Colonic mucosa (tissue), 4 donors: ENCODE results near the gene ADAP1. TPM values are rescaled to one million over a fixed set of nuclear protein-coding genes. Genes with fewer than 3 reads are reported as not detected.

ENCODE experiments used
- DNase-seq: peaks from one replicate; pipeline ENCODE4 v3.0.0-alpha.2; 2020
- H3K27ac ChIP-seq: fragments of 200-600 bp; one replicate; pipeline ENCODE4 v1.8.0; 2021
- H3K27me3 ChIP-seq: fragments of 200-600 bp; one replicate; pipeline ENCODE4 v1.8.0; 2021
- H3K36me3 ChIP-seq: fragments of 200-600 bp; one replicate; pipeline ENCODE4 v1.8.0; 2021
- H3K4me1 ChIP-seq: fragments of 200-600 bp; one replicate; pipeline ENCODE4 v1.8.0; 2021; ENCODE audit warnings: mild to moderate bottlenecking
- H3K4me3 ChIP-seq: fragments of 200-600 bp; one replicate; pipeline ENCODE4 v1.8.0; 2021
- H3K9ac ChIP-seq, 2 donors: one replicate each; pipeline ENCODE4 v1.7.0; 2013; ENCODE audit warnings: control low read depth in 2 of 2, low read depth in 2 of 2, low read length in 2 of 2
- H3K9me3 ChIP-seq: fragments of 200-600 bp; one replicate; pipeline ENCODE4 v1.8.0; 2021
- intact Hi-C: fragments of 100-400 bp; cut with DNase I; formaldehyde crosslinking; loops from one replicate; pipeline ENCODE4 v1.14.1; 2022
- total RNA-seq, 2 donors: library from RNA; stranded (reverse); fragmentation: NEBNext Ultra II Directional in 1 of 2; extraction: Animal tissue kit (Norgen Biotek cat#: 25700) in 1 of 2; gene quantifications; one replicate each; pipeline ENCODE4 v1.2.1, GENCODE V29; 2021
- TF ChIP-seq, protein P1 (sequence below): fragments of 200-600 bp; IDR thresholded peaks from one replicate; pipeline ENCODE4 v1.8.0; 2022; ENCODE audit warnings: antibody characterized with exemption, mild to moderate bottlenecking
- donor health status: healthy.
- donor health status: DM: no; HTN: no; CAD: no.
- donor health status: DM: no; HTN: no; CAD: no.

Gene ADAP1
- total RNA-seq, 2 donors from 2014 or later = 107 to 201 TPM

GRCh38 chr7:959271-959670 lies 4.8 kb upstream of the ADAP1 start:
- H3K36me3 ChIP-seq = no peaks in the 10 kb centered on the region
- intact Hi-C loops = no loop called here
- no peak for DNase-seq
- TF ChIP-seq, protein P1, sequence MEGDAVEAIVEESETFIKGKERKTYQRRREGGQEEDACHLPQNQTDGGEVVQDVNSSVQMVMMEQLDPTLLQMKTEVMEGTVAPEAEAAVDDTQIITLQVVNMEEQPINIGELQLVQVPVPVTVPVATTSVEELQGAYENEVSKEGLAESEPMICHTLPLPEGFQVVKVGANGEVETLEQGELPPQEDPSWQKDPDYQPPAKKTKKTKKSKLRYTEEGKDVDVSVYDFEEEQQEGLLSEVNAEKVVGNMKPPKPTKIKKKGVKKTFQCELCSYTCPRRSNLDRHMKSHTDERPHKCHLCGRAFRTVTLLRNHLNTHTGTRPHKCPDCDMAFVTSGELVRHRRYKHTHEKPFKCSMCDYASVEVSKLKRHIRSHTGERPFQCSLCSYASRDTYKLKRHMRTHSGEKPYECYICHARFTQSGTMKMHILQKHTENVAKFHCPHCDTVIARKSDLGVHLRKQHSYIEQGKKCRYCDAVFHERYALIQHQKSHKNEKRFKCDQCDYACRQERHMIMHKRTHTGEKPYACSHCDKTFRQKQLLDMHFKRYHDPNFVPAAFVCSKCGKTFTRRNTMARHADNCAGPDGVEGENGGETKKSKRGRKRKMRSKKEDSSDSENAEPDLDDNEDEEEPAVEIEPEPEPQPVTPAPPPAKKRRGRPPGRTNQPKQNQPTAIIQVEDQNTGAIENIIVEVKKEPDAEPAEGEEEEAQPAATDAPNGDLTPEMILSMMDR = no peak
- no peak overlapping the region for H3K4me3 ChIP-seq
- no peaks in the 10 kb centered on the region for H3K9me3 ChIP-seq
- no peak overlapping the region for H3K9ac ChIP-seq
- H3K4me1 ChIP-seq = peaks cover 4% of the 10 kb centered on the region
- H3K27ac ChIP-seq = no peak overlapping the region
- H3K27me3 ChIP-seq = no peaks in the 10 kb centered on the region

DNA sequence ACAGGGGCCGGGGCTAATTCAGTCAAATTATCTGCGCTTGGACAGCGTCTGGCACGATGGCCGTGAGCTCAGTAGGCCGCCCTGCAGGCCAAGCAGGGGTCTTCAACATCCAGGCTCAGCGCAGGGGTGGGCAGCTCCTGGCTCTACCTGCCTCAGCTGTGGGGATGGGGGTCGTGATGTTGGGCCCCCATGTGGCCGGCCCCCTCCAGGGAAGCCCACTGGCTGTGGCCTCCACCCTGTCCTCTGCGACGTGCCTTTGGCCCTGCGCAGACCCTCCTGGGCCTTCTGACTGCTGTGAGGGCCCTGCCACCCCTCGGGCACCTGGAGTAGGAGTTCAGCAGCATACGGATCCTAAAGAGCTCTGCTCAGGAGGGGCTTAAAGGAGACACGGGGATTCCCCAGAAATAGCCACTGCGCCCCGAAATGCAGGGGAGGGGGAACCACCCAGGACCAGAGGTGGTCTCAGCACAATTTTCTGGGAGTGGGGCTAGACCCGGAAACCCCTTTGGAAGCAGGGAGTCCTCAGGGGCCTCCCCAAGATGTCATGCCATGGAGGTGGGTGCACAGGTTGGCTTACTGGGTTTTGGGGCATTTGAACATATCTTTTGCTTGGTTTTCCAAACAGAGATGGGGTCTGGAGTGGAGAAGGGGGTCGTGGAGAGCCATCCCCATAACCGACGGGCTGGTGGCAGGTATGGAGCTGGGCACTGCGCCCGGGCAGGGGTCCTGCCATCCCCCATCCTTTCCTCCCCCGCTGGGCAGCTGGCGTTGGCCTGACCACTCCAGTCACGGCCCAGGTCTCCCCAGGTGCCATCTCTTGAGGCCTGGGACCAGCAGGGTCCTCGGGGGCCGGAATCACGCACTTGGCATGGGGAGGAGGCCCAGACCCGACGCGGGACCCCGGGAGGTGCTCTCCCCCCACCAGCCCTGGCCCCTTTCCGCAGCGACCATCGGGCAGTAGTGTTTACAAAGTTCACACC lies 4.0 kb upstream of the ADAP1 start:
- intact Hi-C loops = no loop called here
- no peak overlapping the region for H3K4me3 ChIP-seq
- H3K4me1 ChIP-seq = peaks cover 4% of the 10 kb centered on the region
- no peak for DNase-seq
- TF ChIP-seq, protein P1 = no peak
- H3K9me3 ChIP-seq = no peaks in the 10 kb centered on the region
- H3K27me3 ChIP-seq = no peaks in the 10 kb centered on the region
- H3K36me3 ChIP-seq = no peaks in the 10 kb centered on the region
- no peak overlapping the region for H3K9ac ChIP-seq
- H3K27ac ChIP-seq = no peak overlapping the region

- TF ChIP-seq, protein P1 = no peak
- Histone ChIP-seq H3K9me3 (no peaks in the 10 kb centered on the region), H3K27me3 (no peaks in the 10 kb centered on the region), H3K4me3 (no peak overlapping the region), H3K9ac (no peak overlapping the region), H3K36me3 (no peaks in the 10 kb centered on the region), H3K4me1 (peaks cover 4% of the 10 kb centered on the region), H3K27ac (no peak overlapping the region)
- no peak for DNase-seq
- intact Hi-C loops = no loop called here
These were observed 3.1 kb upstream of the ADAP1 start for GRCh38 chr7:957418-958220.

DNA sequence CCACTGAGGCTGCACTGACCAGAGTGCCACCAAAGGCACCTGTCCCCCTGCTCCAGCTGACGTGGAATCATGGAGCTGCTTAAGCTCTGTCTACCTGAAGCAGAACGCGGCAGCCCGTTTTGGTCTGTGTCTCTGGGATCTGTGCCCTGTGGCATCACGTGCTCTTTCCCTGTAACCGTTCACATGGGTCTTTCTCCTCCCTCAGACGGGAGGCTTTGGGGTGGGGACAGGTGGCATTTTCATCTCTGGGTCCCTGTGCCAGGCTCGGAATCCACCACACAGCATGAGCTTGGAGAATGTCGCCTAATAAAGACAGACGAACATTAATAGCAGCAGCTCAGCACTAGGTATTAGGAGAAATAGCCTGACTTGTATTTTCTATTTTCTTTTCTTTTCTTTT lies 1.6 kb upstream of the ADAP1 start:
- Histone ChIP-seq H3K27ac (no peak overlapping the region), H3K36me3 (no peaks in the 10 kb centered on the region), H3K9me3 (no peaks in the 10 kb centered on the region), H3K4me1 (peaks cover 4% of the 10 kb centered on the region), H3K27me3 (no peaks in the 10 kb centered on the region), H3K9ac (no peak overlapping the region), H3K4me3 (no peak overlapping the region)
- intact Hi-C loops = no loop called here
- TF ChIP-seq, protein P1 = no peak
- DNase-seq = no peak

GRCh38 chr7:953547-954327 lies 743 bp downstream of the ADAP1 start:
- H3K9ac ChIP-seq = peak overlapping the region; percentile 79 to 86
- intact Hi-C loops = loop anchor here (2.0 kb wide), 1 partner anchor 45 kb away; no protein-coding TSS in a partner anchor
- H3K4me1 ChIP-seq = no peaks in the 10 kb centered on the region
- DNase-seq = peak; percentile 85
- peak overlapping the region; percentile 53 for H3K4me3 ChIP-seq
- H3K27me3 ChIP-seq = no peaks in the 10 kb centered on the region
- peak overlapping the region; percentile 82 for H3K27ac ChIP-seq
- no peaks in the 10 kb centered on the region for H3K36me3 ChIP-seq
- TF ChIP-seq, protein P1 = no peak
- H3K9me3 ChIP-seq = no peaks in the 10 kb centered on the region
